HCT116 (cell line): ENCODE measurements around the gene HOXA13. TPM values are rescaled to one million over a fixed set of nuclear protein-coding genes. Genes with fewer than 3 reads are reported as not detected.

Experiments used
- ATAC-seq: fragments of 200-7000 bp; cut with Tn5 transposase; 2 replicates; pipeline ENCODE4 v1.9.1; 2020; ENCODE audit warnings: mild to moderate bottlenecking, moderate library complexity
- BruUV-seq: library from RNA; stranded (reverse); fragments of 400-500 nt; replicated peaks from 2 replicates; lab custom pipeline; 2021; lab: Mats Ljungman, UMichigan
- CTCF ChIA-PET: fragments of 300-600 bp; sonication (Branson Sonifier 250); formaldehyde crosslinking; loops from one replicate; lab custom pipeline; 2021; ENCODE audit warnings: antibody characterized with exemption; lab: Charles Lee
- POLR2A ChIA-PET: fragments of 300-600, 350-600 bp; sonication (Branson Sonifier 250); formaldehyde crosslinking; loops from one replicate; lab custom pipeline; 2021; ENCODE audit warnings: antibody characterized with exemption; lab: Charles Lee
- RAD21 ChIA-PET, 2 experiments: fragments of 300-600 bp; sonication (Branson Sonifier 250); formaldehyde crosslinking; loops; one replicate each; lab custom pipeline; 2023; ENCODE audit warnings: low total read pairs in 2 of 2; ENCODE audit not compliant: uncharacterized antibody in 2 of 2, unreplicated experiment in 2 of 2, low non-redundant PET in 1 of 2; lab: Charles Lee
- DNase-seq: peaks from one replicate; pipeline ENCODE4 v3.0.0-alpha.2; 2010; ENCODE audit warnings: low read depth, low spot score
- H2AFZ ChIP-seq: fragments of 200-600 bp; shearing (Covaris generic), sonication (generic); 2 replicates; pipeline ENCODE4 v1.6.1; 2017; ENCODE audit warnings: low read depth, mixed run types, mixed read lengths, antibody characterized with exemption, low read length; ENCODE audit not compliant: poor library complexity, severe bottlenecking
- H3K27ac ChIP-seq: 2 replicates; pipeline ENCODE4 v1.5.1; 2012; ENCODE audit warnings: low read depth, low read length
- H3K27me3 ChIP-seq: fragments of 200-600 bp; sonication (generic); 2 replicates; pipeline ENCODE4 v1.6.1; 2016; ENCODE audit warnings: mixed run types, low read length, mixed read lengths; ENCODE audit not compliant: insufficient read depth
- H3K36me3 ChIP-seq, 2 experiments: fragments of 200-500 bp in 1 of 2; fragments of 200-600 bp in 1 of 2; sonication (Bioruptor generic) in 1 of 2; sonication (generic) in 1 of 2; 2 replicates each; pipeline versions ENCODE4 v1.5.1 to v1.6.1; 2014 to 2016; ENCODE audit warnings: low read length in 2 of 2, inconsistent platforms in 1 of 2, mixed read lengths in 1 of 2, mixed run types in 1 of 2; ENCODE audit not compliant: insufficient read depth in 2 of 2, control insufficient read depth in 1 of 2
- H3K4me1 ChIP-seq, 2 experiments: fragments of 200-600 bp in 1 of 2; sonication (generic) in 1 of 2; 2 replicates each; pipeline versions ENCODE4 v1.5.1 to v1.6.1; 2012 to 2017; ENCODE audit warnings: low read length in 2 of 2, inconsistent platforms in 1 of 2, mild to moderate bottlenecking in 1 of 2, mixed read lengths in 1 of 2, mixed run types in 1 of 2, moderate library complexity in 1 of 2; ENCODE audit not compliant: insufficient read depth in 2 of 2, control insufficient read depth in 1 of 2
- H3K4me2 ChIP-seq: fragments of 200-600 bp; sonication (generic); 2 replicates; pipeline ENCODE4 v1.6.1; 2017; ENCODE audit warnings: mixed run types, low read length, mixed read lengths
- H3K4me3 ChIP-seq, 2 experiments: fragments of 200-600 bp in 1 of 2; sonication (generic) in 1 of 2; replicated peaks in 1 of 2; 2 replicates each; pipeline ENCODE4 v1.5.1; 2011 to 2016; ENCODE audit warnings: low read length in 2 of 2, control low read depth in 1 of 2, low read depth in 1 of 2, mild to moderate bottlenecking in 1 of 2, mixed read lengths in 1 of 2, mixed run types in 1 of 2
- H3K79me2 ChIP-seq: fragments of 200-600 bp; sonication (generic); 2 replicates; pipeline ENCODE4 v1.6.1; 2017; ENCODE audit warnings: mild to moderate bottlenecking, mixed run types, low read length, moderate library complexity, mixed read lengths; ENCODE audit not compliant: insufficient read depth
- H3K9ac ChIP-seq: fragments of 200-600 bp; sonication (generic); 2 replicates; pipeline ENCODE4 v1.6.1; 2016; ENCODE audit warnings: low read length, mixed read lengths
- H3K9me2 ChIP-seq: fragments of 200-600 bp; sonication (generic), shearing (Covaris generic); 2 replicates; pipeline ENCODE4 v1.6.1; 2017; ENCODE audit warnings: mixed run types, mild to moderate bottlenecking, moderate library complexity; ENCODE audit not compliant: insufficient read depth
- H3K9me3 ChIP-seq, 2 experiments: fragments of 200-500 bp in 1 of 2; fragments of 200-600 bp in 1 of 2; sonication (Bioruptor generic) in 1 of 2; sonication (generic) in 1 of 2; 2 replicates each; pipeline ENCODE4 v1.6.1; 2014 to 2017; ENCODE audit warnings: low read length in 2 of 2, mixed read lengths in 2 of 2, inconsistent platforms in 1 of 2, low read depth in 1 of 2, mild to moderate bottlenecking in 1 of 2, mixed run types in 1 of 2, moderate library complexity in 1 of 2; ENCODE audit not compliant: control insufficient read depth in 1 of 2, insufficient read depth in 1 of 2
- H4K20me1 ChIP-seq: fragments of 200-600 bp; sonication (generic), shearing (Covaris generic); 2 replicates; pipeline ENCODE4 v1.6.1; 2017; ENCODE audit warnings: mixed run types, mild to moderate bottlenecking, moderate library complexity; ENCODE audit not compliant: insufficient read depth
- CTCF ChIP-seq, 3 experiments: fragments of 200-600 bp in 1 of 3; sonication (generic) in 1 of 3; IDR thresholded peaks in 2 of 3; conservative IDR thresholded peaks in 1 of 3; 2 replicates each; pipeline ENCODE4 v1.5.1; 2012 to 2017; ENCODE audit warnings: low read depth in 2 of 3, low read length in 2 of 3, antibody characterized with exemption in 1 of 3, borderline replicate concordance in 1 of 3, control low read depth in 1 of 3, mild to moderate bottlenecking in 1 of 3, mixed read lengths in 1 of 3, mixed run types in 1 of 3, moderate library complexity in 1 of 3; ENCODE audit not compliant: insufficient read depth in 1 of 3
- POLR2A ChIP-seq: IDR thresholded peaks from 2 replicates; pipeline ENCODE4 v1.7.0; 2011; ENCODE audit warnings: borderline replicate concordance; ENCODE audit not compliant: insufficient read depth, insufficient read length; ENCODE audit errors: extremely low read depth
- POLR2AphosphoS5 ChIP-seq: IDR thresholded peaks from 2 replicates; pipeline ENCODE4 v1.6.1; 2011; ENCODE audit warnings: mild to moderate bottlenecking, low read depth, low read length, moderate library complexity
- SRF ChIP-seq: IDR thresholded peaks from 2 replicates; pipeline ENCODE4 v1.6.1; 2012; ENCODE audit warnings: low read depth
- YY1 ChIP-seq: IDR thresholded peaks from 2 replicates; pipeline ENCODE4 v1.6.1; 2011; ENCODE audit warnings: low read length, low read depth, moderate library complexity, mild to moderate bottlenecking; ENCODE audit not compliant: insufficient replicate concordance; ENCODE audit errors: extremely low read depth
- intact Hi-C: fragments of 100-400 bp; cut with micrococcal nuclease; formaldehyde crosslinking; loops from 2 replicates; pipeline ENCODE4 v1.10.0; 2022
- total RNA-seq: library from RNA; stranded (reverse); gene quantifications from one replicate; pipeline ENCODE4 v1.2.1, GENCODE V29; 2021; ENCODE audit not compliant: unreplicated experiment

HOXA13 gene
- total RNA-seq, 1 experiment from 2014 or later = 3.6 TPM

GRCh38 chr7:27171637-27172314 is 28.1 kb downstream of the HOXA13 start:
- Histone ChIP-seq H3K9ac (peak overlapping the region; percentile 89), H3K79me2 (peaks cover 81% of the 10 kb centered on the region), H3K9me3 (no peaks in the 10 kb centered on the region), H3K9me2 (no peaks in the 10 kb centered on the region), H3K27ac (peak overlapping the region; percentile 91), H3K4me1 (peaks cover 34 to 69% of the 10 kb centered on the region in 2 experiments), H3K4me3 (peak overlapping the region; percentile 66 to 77), H3K4me2 (peak overlapping the region; percentile 97), H2AFZ (no peak overlapping the region), H4K20me1 (no peaks in the 10 kb centered on the region), H3K36me3 (no peaks in the 10 kb centered on the region), H3K27me3 (no peaks in the 10 kb centered on the region)
- ChIA-PET POLR2A (interaction anchor here (1.3 to 2.2 kb wide), 3 partner anchors 8 to 21 kb away, joined by 3 to 7 read pairs (median 5); no protein-coding TSS in a partner anchor), CTCF (interaction anchor here (1.8 to 6.6 kb wide), 2 partner anchors 8 to 11 kb away, joined by 3 to 32 read pairs; no protein-coding TSS in a partner anchor), RAD21 (interaction anchor here in 1 of 2 experiments (1.9 kb wide), 1 partner anchor 11 kb away, joined by 4 read pairs; no protein-coding TSS in a partner anchor)
- intact Hi-C loops = no loop called here
- TF ChIP-seq CTCF (IDR thresholded peaks at IDR 0.05 in 2 of 3, conservative IDR thresholded peaks at IDR 0.05 in 1 of 3; ENCODE audit: borderline replicate concordance in 1 of 3, insufficient read depth in 1 of 3, low read depth in 2 of 3, low read length in 2 of 3) (0 out of 6 replicates have a peak, but pooled peaks of 1 of the 3 experiments have one; percentile 4), YY1 (no peak), SRF (no peak), POLR2A (peak; percentile 26), POLR2AphosphoS5 (peak; percentile 14; the same call in 1 of the 2 replicates)
- no peak for DNase-seq
- ATAC-seq = 0 out of 2 replicates have a peak, but pooled peaks have one; percentile 16
- BruUV-seq = TSS peak; percentile 3
